Upper lobe of right lung (tissue), 1 donor: ENCODE results near the gene MTRFR. TPM values are rescaled to one million over a fixed set of nuclear protein-coding genes. Genes with fewer than 3 reads are reported as not detected.

Experiments
- ATAC-seq: fragments of 200-7000 bp; cut with Tn5 transposase; one replicate; pipeline ENCODE4 v1.9.1; 2020; ENCODE audit warnings: mild to moderate bottlenecking, moderate library complexity
- DNase-seq: peaks from one replicate; pipeline ENCODE4 v3.0.0-alpha.2; 2020
- H3K27ac ChIP-seq: fragments of 200-600 bp; one replicate; pipeline ENCODE4 v1.8.0; 2022
- H3K27me3 ChIP-seq: fragments of 200-600 bp; one replicate; pipeline ENCODE4 v1.8.0; 2022; ENCODE audit warnings: mild to moderate bottlenecking
- H3K36me3 ChIP-seq: fragments of 200-600 bp; one replicate; pipeline ENCODE4 v1.8.0; 2022
- H3K4me1 ChIP-seq: fragments of 200-600 bp; one replicate; pipeline ENCODE4 v1.8.0; 2022
- H3K4me3 ChIP-seq: fragments of 200-600 bp; one replicate; pipeline ENCODE4 v1.8.0; 2022; ENCODE audit warnings: mild to moderate bottlenecking
- H3K9me3 ChIP-seq: fragments of 200-600 bp; one replicate; pipeline ENCODE4 v1.8.0; 2022
- intact Hi-C: fragments of 100-400 bp; cut with DNase I; formaldehyde crosslinking; loops from one replicate; pipeline ENCODE4 v1.11.0; 2022
- total RNA-seq: library from RNA; stranded (reverse); fragmentation: NEBNext Ultra II Directional; extraction: Animal tissue kit (Norgen Biotek cat#: 25700); gene quantifications from one replicate; pipeline ENCODE4 v1.2.1, GENCODE V29; 2021
- TF ChIP-seq, protein P1 (sequence below): fragments of 200-600 bp; IDR thresholded peaks from one replicate; pipeline ENCODE4 v1.8.0; 2022; ENCODE audit warnings: antibody characterized with exemption
- donor health status: DM: no; HTN: yes; CAD: no; lungs with severe emphysema.

The MTRFR gene
- total RNA-seq, 1 donor from 2014 or later = 13.3 TPM

DNA sequence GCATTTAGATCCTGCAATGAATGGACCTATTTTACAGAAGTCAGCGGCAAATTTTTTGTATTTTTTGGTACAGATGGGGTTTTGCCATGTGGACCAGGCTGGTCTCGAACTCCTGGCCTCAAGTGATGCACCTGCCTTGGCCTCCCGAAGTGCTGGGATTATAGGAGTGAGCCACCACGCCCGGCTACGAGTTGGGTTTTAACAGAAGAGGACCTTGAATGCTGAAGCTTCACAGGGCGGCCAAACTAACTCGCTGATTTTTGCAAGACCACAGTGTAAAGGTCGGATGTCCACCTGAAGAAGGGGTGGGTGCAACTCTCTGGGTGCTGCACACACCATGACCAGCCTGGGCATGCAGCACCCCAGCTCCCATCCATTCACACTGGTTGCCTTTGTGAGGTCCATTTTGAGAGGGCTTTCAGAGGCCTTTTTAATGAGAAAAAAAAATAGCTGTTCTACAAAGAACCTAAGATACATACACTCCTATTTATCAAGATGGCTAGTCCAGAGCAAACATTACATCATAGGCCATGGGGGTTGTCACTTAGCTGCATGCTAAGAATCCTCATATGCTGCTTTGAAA, 60.0 kb downstream of the MTRFR start:
- no peak for ATAC-seq
- Histone ChIP-seq H3K4me1 (no peaks in the 10 kb centered on the region), H3K27me3 (no peaks in the 10 kb centered on the region), H3K4me3 (no peak overlapping the region), H3K36me3 (peaks cover 91% of the 10 kb centered on the region), H3K27ac (no peak overlapping the region), H3K9me3 (no peaks in the 10 kb centered on the region)
- intact Hi-C loops = no loop called here
- no peak for DNase-seq
- TF ChIP-seq, protein P1, sequence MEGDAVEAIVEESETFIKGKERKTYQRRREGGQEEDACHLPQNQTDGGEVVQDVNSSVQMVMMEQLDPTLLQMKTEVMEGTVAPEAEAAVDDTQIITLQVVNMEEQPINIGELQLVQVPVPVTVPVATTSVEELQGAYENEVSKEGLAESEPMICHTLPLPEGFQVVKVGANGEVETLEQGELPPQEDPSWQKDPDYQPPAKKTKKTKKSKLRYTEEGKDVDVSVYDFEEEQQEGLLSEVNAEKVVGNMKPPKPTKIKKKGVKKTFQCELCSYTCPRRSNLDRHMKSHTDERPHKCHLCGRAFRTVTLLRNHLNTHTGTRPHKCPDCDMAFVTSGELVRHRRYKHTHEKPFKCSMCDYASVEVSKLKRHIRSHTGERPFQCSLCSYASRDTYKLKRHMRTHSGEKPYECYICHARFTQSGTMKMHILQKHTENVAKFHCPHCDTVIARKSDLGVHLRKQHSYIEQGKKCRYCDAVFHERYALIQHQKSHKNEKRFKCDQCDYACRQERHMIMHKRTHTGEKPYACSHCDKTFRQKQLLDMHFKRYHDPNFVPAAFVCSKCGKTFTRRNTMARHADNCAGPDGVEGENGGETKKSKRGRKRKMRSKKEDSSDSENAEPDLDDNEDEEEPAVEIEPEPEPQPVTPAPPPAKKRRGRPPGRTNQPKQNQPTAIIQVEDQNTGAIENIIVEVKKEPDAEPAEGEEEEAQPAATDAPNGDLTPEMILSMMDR = no peak

DNA sequence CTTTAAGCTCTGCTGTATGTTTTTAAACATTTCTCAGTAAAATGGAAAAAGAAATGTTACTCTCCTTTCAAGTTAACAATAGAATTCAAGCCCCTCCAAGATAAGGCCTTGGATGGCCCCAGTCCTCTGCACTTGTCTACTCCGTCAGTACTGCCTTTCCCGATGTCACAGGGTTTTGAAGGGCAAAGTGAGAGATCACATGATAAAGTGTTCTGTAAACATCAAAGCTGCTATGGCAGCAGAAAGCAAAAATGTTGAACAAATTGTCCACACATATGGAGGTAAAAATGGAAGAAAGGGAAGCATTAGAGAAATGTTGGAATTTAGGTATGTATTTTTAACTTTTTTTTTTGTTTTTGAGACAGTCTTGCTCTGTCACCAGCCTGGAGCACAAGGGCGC, 71.9 kb downstream of the MTRFR start:
- H3K27ac ChIP-seq = no peak overlapping the region
- intact Hi-C loops = no loop called here
- H3K4me1 ChIP-seq = no peaks in the 10 kb centered on the region
- ATAC-seq = no peak
- peaks cover 98% of the 10 kb centered on the region for H3K36me3 ChIP-seq
- H3K4me3 ChIP-seq = no peak overlapping the region
- no peak for DNase-seq
- H3K9me3 ChIP-seq = no peaks in the 10 kb centered on the region
- TF ChIP-seq, protein P1 = no peak
- no peaks in the 10 kb centered on the region for H3K27me3 ChIP-seq

GRCh38 chr12:123306200-123306599, 73.0 kb downstream of the MTRFR start:
- intact Hi-C loops = no loop called here
- Histone ChIP-seq H3K36me3 (peaks cover 99% of the 10 kb centered on the region), H3K27me3 (no peaks in the 10 kb centered on the region), H3K4me1 (no peaks in the 10 kb centered on the region), H3K27ac (no peak overlapping the region), H3K4me3 (no peak overlapping the region), H3K9me3 (no peaks in the 10 kb centered on the region)
- ATAC-seq (no peak), DNase-seq (no peak)
- TF ChIP-seq, protein P1 = no peak

Other genes with a start within 250 kb of the MTRFR start
- gene PITPNM2, start 82.3 kb upstream of the MTRFR start, total RNA-seq = 25.9 TPM
- 20.3 TPM for gene MPHOSPH9, start 295 bp upstream of the MTRFR start, total RNA-seq
- 89.9 TPM for gene CDK2AP1, start 38.4 kb downstream of the MTRFR start, total RNA-seq
- gene SBNO1, start 131.4 kb downstream of the MTRFR start, total RNA-seq = 27.1 TPM
- gene KMT5A, start 150.7 kb downstream of the MTRFR start, total RNA-seq = 38.8 TPM
- 15.1 TPM for gene RILPL2, start 203.2 kb downstream of the MTRFR start, total RNA-seq
- 20.4 TPM for gene SNRNP35, start 224.7 kb downstream of the MTRFR start, total RNA-seq